Endodermal cell (in vitro differentiated cells): Measurements from ENCODE around the gene ATP2A3. TPM values are rescaled to one million over a fixed set of nuclear protein-coding genes. Genes with fewer than 3 reads are reported as not detected.

Source experiments
- DNase-seq: peaks from one replicate; pipeline ENCODE4 v3.0.0-alpha.2; 2017
- H3K27ac ChIP-seq: 2 replicates; pipeline ENCODE4 v1.5.1; 2013; ENCODE audit warnings: mild to moderate bottlenecking, low read depth, low read length, moderate library complexity
- H3K27me3 ChIP-seq: 2 replicates; pipeline ENCODE4 v1.6.1; 2013; ENCODE audit warnings: mild to moderate bottlenecking, low read length, moderate library complexity; ENCODE audit not compliant: insufficient read depth, control insufficient read depth, poor library complexity, severe bottlenecking
- H3K36me3 ChIP-seq: 2 replicates; pipeline ENCODE4 v1.7.0; 2013; ENCODE audit warnings: mild to moderate bottlenecking, low read length, moderate library complexity; ENCODE audit not compliant: control insufficient read depth, insufficient read depth
- H3K4me1 ChIP-seq: one replicate; pipeline ENCODE4 v1.7.0; 2013; ENCODE audit warnings: low read length; ENCODE audit not compliant: control insufficient read depth, insufficient read depth
- H3K4me3 ChIP-seq: 2 replicates; pipeline ENCODE4 v1.5.1; 2013; ENCODE audit warnings: mild to moderate bottlenecking, low read length, moderate library complexity
- H3K9ac ChIP-seq: 2 replicates; pipeline ENCODE4 v1.6.1; 2013; ENCODE audit warnings: mild to moderate bottlenecking, low read length, moderate library complexity; ENCODE audit not compliant: poor library complexity, severe bottlenecking; ENCODE audit errors: extremely low read depth
- H3K9me3 ChIP-seq: 2 replicates; pipeline ENCODE4 v1.6.1; 2013; ENCODE audit warnings: mild to moderate bottlenecking, low read length, moderate library complexity; ENCODE audit not compliant: control insufficient read depth
- H3K27ac Mint-ChIP-seq: 2 replicates; pipeline ENCODE4 v1.8.0; 2020; ENCODE audit warnings: mixed read lengths
- H3K27me3 Mint-ChIP-seq: 2 replicates; pipeline ENCODE4 v1.8.0; 2021; ENCODE audit warnings: mild to moderate bottlenecking, mixed read lengths; ENCODE audit not compliant: insufficient read depth
- H3K36me3 Mint-ChIP-seq: 2 replicates; pipeline ENCODE4 v1.8.0; 2020; ENCODE audit warnings: low read depth, mixed read lengths
- H3K4me1 Mint-ChIP-seq: 2 replicates; pipeline ENCODE4 v1.8.0; 2020; ENCODE audit warnings: mixed read lengths
- H3K4me3 Mint-ChIP-seq: 2 replicates; pipeline ENCODE4 v1.8.0; 2020; ENCODE audit warnings: mild to moderate bottlenecking, moderate library complexity, mixed read lengths
- H3K9me3 Mint-ChIP-seq: 2 replicates; pipeline ENCODE4 v1.8.0; 2020; ENCODE audit warnings: mild to moderate bottlenecking, mixed read lengths
- CTCF ChIP-seq: fragments of 200-600 bp; sonication (generic); conservative IDR thresholded peaks from 2 replicates; pipeline ENCODE4 v1.5.0; 2021; ENCODE audit warnings: antibody characterized with exemption, mild to moderate bottlenecking
- WGBS, 2 experiments: methylation state at CpG; one replicate each; pipeline versions ENCODE4 v1.1.5 to v1.1.7; 2013; ENCODE audit warnings: missing lambda C conversion rate in 2 of 2, mixed read lengths in 1 of 2; ENCODE audit not compliant: insufficient coverage in 1 of 2, insufficient read length in 1 of 2; 5-methylcytosine and 5-hydroxymethylcytosine counted together
- total RNA-seq, 2 donors: library from RNA; stranded (reverse); fragmentation: NEBNext Ultra II Directional in 1 of 2; extraction: Animal tissue kit (Norgen Biotek cat#: 25700) in 1 of 2; gene quantifications; 2 replicates in 1 of 2; 3 replicates in 1 of 2; pipeline ENCODE4 v1.2.1, GENCODE V29; 2021

The ATP2A3 gene
- total RNA-seq, 2 donors from 2014 or later: 1.4 to 3.7 TPM

GRCh38 chr17:3955673-3955988 is 8.6 kb downstream of the ATP2A3 start:
- H3K27ac Mint-ChIP-seq: no peak overlapping the region
- no peak overlapping the region for H3K4me3 Mint-ChIP-seq
- 92 to 97% methylated on average over 6 to 10 of the region's 10 CpGs for WGBS, 2 experiments
- Histone ChIP-seq H3K9me3 (no peaks in the 10 kb centered on the region), H3K9ac (no peak overlapping the region), H3K27ac (no peak overlapping the region), H3K27me3 (peaks cover 2% of the 10 kb centered on the region), H3K4me1 (no peaks in the 10 kb centered on the region), H3K4me3 (no peak overlapping the region), H3K36me3 (no peaks in the 10 kb centered on the region)
- H3K36me3 Mint-ChIP-seq: no peaks in the 10 kb centered on the region
- no peaks in the 10 kb centered on the region for H3K9me3 Mint-ChIP-seq
- peaks cover 6% of the 10 kb centered on the region for H3K27me3 Mint-ChIP-seq
- H3K4me1 Mint-ChIP-seq: peaks cover 13% of the 10 kb centered on the region
- DNase-seq: no peak
- no peak for TF ChIP-seq CTCF

GRCh38 chr17:3954976-3955672 is 9.1 kb downstream of the ATP2A3 start:
- Histone ChIP-seq H3K4me1 (no peaks in the 10 kb centered on the region), H3K9ac (no peak overlapping the region), H3K27me3 (no peaks in the 10 kb centered on the region), H3K27ac (no peak overlapping the region), H3K9me3 (no peaks in the 10 kb centered on the region), H3K36me3 (no peaks in the 10 kb centered on the region), H3K4me3 (no peak overlapping the region)
- H3K27ac Mint-ChIP-seq: no peak overlapping the region
- no peak overlapping the region for H3K4me3 Mint-ChIP-seq
- 82 to 88% methylated on average over 13 to 18 of the region's 18 CpGs for WGBS, 2 experiments
- DNase-seq: no peak
- no peak for TF ChIP-seq CTCF
- H3K27me3 Mint-ChIP-seq: peaks cover 4% of the 10 kb centered on the region
- no peaks in the 10 kb centered on the region for H3K9me3 Mint-ChIP-seq
- peaks cover 13% of the 10 kb centered on the region for H3K4me1 Mint-ChIP-seq
- H3K36me3 Mint-ChIP-seq: no peaks in the 10 kb centered on the region

- 94 to 100% methylated on average over 2 to 10 of the region's 10 CpGs for WGBS, 2 experiments
- TF ChIP-seq CTCF: no peak
- Histone ChIP-seq H3K9ac (no peak overlapping the region), H3K27me3 (no peaks in the 10 kb centered on the region), H3K4me1 (no peaks in the 10 kb centered on the region), H3K27ac (no peak overlapping the region), H3K36me3 (no peaks in the 10 kb centered on the region), H3K4me3 (no peak overlapping the region), H3K9me3 (no peaks in the 10 kb centered on the region)
- Mint-ChIP-seq H3K9me3 (no peaks in the 10 kb centered on the region), H3K36me3 (no peaks in the 10 kb centered on the region), H3K4me3 (no peak overlapping the region), H3K27ac (no peak overlapping the region), H3K4me1 (peaks cover 7% of the 10 kb centered on the region), H3K27me3 (peaks cover 4% of the 10 kb centered on the region)
- DNase-seq: no peak
These were observed 10.2 kb downstream of the ATP2A3 start for GRCh38 chr17:3954086-3954485.
